ENCODE data around the gene YES1. TPM values are rescaled to one million over a fixed set of nuclear protein-coding genes. Genes with fewer than 3 reads are reported as not detected.

Gene YES1
- total RNA-seq, 1 experiment from 2014 or later = 84.5 TPM

GRCh38 chr18:767084-767882 lies 44.8 kb downstream of the YES1 start:
- H3K4me3 ChIP-seq (replicated peaks in 1 of 2; ENCODE audit: low read depth in 1 of 2, low read length in 2 of 2) = no peak overlapping the region
- intact Hi-C loops (cut with micrococcal nuclease) = no loop called here
- H3K4me2 ChIP-seq (ENCODE audit: low read length) = no peak overlapping the region
- H3K79me2 ChIP-seq (ENCODE audit: insufficient read depth, low read length) = peaks cover 31% of the 10 kb centered on the region
- no peak overlapping the region for H3K27ac ChIP-seq (ENCODE audit: low read depth, low read length)
- ChIA-PET CTCF (interaction anchor here (0.9 kb wide), 1 partner anchor 63 kb away, joined by 3 read pairs; no protein-coding TSS in a partner anchor), POLR2A (no interaction called here), RAD21 (ENCODE audit: low non-redundant PET in 1 of 2, low total read pairs in 2 of 2, uncharacterized antibody in 2 of 2, unreplicated experiment in 2 of 2) (no interaction called here)
- H3K27me3 ChIP-seq (ENCODE audit: insufficient read depth, low read length) = no peaks in the 10 kb centered on the region
- H3K9me2 ChIP-seq (ENCODE audit: insufficient read depth) = no peaks in the 10 kb centered on the region
- no peaks in the 10 kb centered on the region for H4K20me1 ChIP-seq (ENCODE audit: insufficient read depth)
- H3K9me3 ChIP-seq (ENCODE audit: control insufficient read depth in 1 of 2, insufficient read depth in 1 of 2, low read depth in 1 of 2, low read length in 2 of 2) = no peaks in the 10 kb centered on the region
- no peaks in the 10 kb centered on the region for H3K36me3 ChIP-seq (ENCODE audit: control insufficient read depth in 1 of 2, insufficient read depth in 2 of 2, low read length in 2 of 2)
- no peak for DNase-seq (ENCODE audit: low read depth, low spot score)
- TF ChIP-seq REST (IDR thresholded peaks at IDR 0.05; ENCODE audit: low read depth) (no peak), POLR2AphosphoS5 (IDR thresholded peaks at IDR 0.05; ENCODE audit: low read depth, low read length) (no peak), MAX (IDR thresholded peaks at IDR 0.05) (no peak)
- H3K4me1 ChIP-seq (ENCODE audit: control insufficient read depth in 1 of 2, insufficient read depth in 2 of 2, low read length in 2 of 2) = peaks cover 0 to 3% of the 10 kb centered on the region in 2 experiments; a peak in 1 of 4 replicates
- ATAC-seq = no peak
- H2AFZ ChIP-seq (ENCODE audit: low read depth, low read length, poor library complexity, severe bottlenecking) = no peak overlapping the region
- no peak overlapping the region for H3K9ac ChIP-seq (ENCODE audit: low read length)
- BruUV-seq (replicated peaks) = no TSS peak

- Histone ChIP-seq H3K9ac (ENCODE audit: low read length) (no peak overlapping the region), H3K27ac (ENCODE audit: low read depth, low read length) (no peak overlapping the region), H3K79me2 (ENCODE audit: insufficient read depth, low read length) (peaks cover 33% of the 10 kb centered on the region), H3K4me2 (ENCODE audit: low read length) (no peak overlapping the region), H2AFZ (ENCODE audit: low read depth, low read length, poor library complexity, severe bottlenecking) (no peak overlapping the region), H3K9me3 (ENCODE audit: control insufficient read depth in 1 of 2, insufficient read depth in 1 of 2, low read depth in 1 of 2, low read length in 2 of 2) (no peaks in the 10 kb centered on the region), H3K27me3 (ENCODE audit: insufficient read depth, low read length) (no peaks in the 10 kb centered on the region), H3K9me2 (ENCODE audit: insufficient read depth) (no peaks in the 10 kb centered on the region), H3K4me3 (replicated peaks in 1 of 2; ENCODE audit: low read depth in 1 of 2, low read length in 2 of 2) (no peak overlapping the region), H4K20me1 (ENCODE audit: insufficient read depth) (no peaks in the 10 kb centered on the region), H3K36me3 (ENCODE audit: control insufficient read depth in 1 of 2, insufficient read depth in 2 of 2, low read length in 2 of 2) (no peaks in the 10 kb centered on the region), H3K4me1 (ENCODE audit: control insufficient read depth in 1 of 2, insufficient read depth in 2 of 2, low read length in 2 of 2) (peaks cover 0 to 3% of the 10 kb centered on the region in 2 experiments; a peak in 1 of 4 replicates)
- DNase-seq (ENCODE audit: low read depth, low spot score) (no peak), ATAC-seq (no peak)
- POLR2A ChIA-PET = no interaction called here
- CTCF ChIA-PET = no interaction called here
- no TSS peak for BruUV-seq (replicated peaks)
- RAD21 ChIA-PET (ENCODE audit: low non-redundant PET in 1 of 2, low total read pairs in 2 of 2, uncharacterized antibody in 2 of 2, unreplicated experiment in 2 of 2) = no interaction called here
- intact Hi-C loops (cut with micrococcal nuclease) = no loop called here
- TF ChIP-seq REST (IDR thresholded peaks at IDR 0.05; ENCODE audit: low read depth) (no peak), CTCF (IDR thresholded peaks at IDR 0.05 in 2 of 3, conservative IDR thresholded peaks at IDR 0.05 in 1 of 3; ENCODE audit: borderline replicate concordance in 1 of 3, insufficient read depth in 1 of 3, low read depth in 2 of 3, low read length in 2 of 3) (no peak), SP1 (IDR thresholded peaks at IDR 0.05; ENCODE audit: low read depth) (no peak), ZNF274 (IDR thresholded peaks at IDR 0.05; ENCODE audit: low read depth, low read length) (no peak), RAD21 (IDR thresholded peaks at IDR 0.05; ENCODE audit: low read depth) (no peak), CEBPB (IDR thresholded peaks at IDR 0.05; ENCODE audit: low read depth) (no peak), EGR1 (IDR thresholded peaks at IDR 0.05; ENCODE audit: low read depth) (no peak)
These were observed 45.5 kb downstream of the YES1 start for GRCh38 chr18:766550-766860.
